Activated CD8-positive, alpha-beta memory T cell treated with anti-CD3 and anti-CD28 coated beads, Interleukin-2, amount 50 U/mL, for 48 hours (primary cell): ENCODE data around the gene ACP1.

Experiments used
- DNase-seq: peaks from one replicate; pipeline ENCODE4 v3.0.0-alpha.2; 2020

Gene ACP1

DNA sequence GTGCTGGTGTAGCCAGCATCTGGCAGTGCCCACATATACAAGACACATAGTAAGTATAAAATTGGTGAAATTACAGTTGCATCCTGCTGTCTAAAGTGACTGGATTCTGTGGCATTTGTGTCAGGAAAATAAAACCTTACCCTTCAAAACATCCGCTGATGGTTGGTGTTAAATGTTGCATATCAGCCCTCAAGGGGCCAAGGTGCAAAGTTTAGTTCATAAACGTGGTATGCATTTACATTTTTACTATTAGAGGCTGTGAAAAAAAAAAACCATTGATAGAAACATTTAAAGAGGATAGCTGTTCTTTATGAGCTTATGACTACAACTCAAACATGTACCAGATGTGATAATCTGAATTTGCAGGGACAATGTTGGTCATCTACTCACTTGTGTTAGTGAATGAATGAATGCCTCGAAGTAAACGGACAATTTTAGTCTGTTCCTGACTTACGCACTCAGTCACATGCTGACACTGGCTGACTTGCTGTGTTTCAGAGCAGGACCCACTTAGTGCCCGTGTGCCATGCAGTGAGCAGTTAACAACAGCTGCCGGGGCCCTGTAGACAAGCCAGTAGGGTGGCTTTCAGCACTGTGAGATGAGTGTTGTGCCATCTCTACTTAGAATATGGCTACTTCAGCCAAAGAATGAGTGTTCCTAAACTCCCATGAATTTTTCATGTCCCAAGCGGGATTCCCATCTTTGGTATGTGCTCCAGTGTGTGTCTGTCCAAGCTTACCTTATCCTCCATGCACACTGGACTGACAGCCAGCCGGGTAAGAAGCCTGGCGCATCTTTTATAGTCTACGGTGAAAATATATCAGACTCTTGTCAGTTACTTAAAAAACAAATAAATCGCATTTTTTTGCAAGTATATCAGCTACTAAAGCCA, 17.9 kb downstream of the ACP1 start:
- DNase-seq = no peak

DNA sequence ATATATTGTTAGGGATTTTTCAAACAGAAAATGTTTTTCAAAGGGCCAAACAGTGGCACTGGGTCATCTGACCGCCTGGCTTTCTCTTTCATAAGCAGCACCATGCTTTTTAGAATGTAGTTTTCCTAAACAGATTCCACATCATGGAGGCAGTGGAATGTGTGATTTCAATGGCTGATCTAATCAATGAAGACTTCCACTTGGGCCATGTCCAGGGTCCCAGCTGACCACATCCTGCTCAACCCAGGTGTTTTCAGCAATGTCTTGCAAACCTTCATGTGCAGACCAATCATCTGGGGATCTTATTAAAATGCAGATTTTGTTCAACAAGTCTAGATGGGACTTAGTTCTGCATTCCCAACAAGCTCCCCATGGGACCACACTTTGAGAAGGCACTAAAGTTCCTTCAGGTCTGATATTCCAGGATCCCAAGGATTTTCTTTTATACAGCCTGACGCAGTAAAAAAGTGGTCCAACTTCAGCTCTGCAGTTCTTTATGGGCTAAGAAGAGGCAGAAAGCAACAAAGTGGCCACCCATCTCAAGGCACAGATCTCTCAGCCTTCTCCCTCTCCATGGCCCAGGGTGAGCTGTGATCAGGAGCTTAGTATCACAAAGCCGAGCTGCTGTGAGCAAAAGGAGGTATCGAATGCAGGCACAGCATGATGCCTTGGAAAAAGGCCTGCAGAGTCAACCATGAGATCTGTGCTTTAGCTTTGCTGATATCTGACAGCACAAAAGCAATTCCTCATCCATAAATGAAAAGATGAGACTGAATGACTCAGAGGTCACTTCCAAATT, 19.4 kb downstream of the ACP1 start:
- DNase-seq = no peak

DNA sequence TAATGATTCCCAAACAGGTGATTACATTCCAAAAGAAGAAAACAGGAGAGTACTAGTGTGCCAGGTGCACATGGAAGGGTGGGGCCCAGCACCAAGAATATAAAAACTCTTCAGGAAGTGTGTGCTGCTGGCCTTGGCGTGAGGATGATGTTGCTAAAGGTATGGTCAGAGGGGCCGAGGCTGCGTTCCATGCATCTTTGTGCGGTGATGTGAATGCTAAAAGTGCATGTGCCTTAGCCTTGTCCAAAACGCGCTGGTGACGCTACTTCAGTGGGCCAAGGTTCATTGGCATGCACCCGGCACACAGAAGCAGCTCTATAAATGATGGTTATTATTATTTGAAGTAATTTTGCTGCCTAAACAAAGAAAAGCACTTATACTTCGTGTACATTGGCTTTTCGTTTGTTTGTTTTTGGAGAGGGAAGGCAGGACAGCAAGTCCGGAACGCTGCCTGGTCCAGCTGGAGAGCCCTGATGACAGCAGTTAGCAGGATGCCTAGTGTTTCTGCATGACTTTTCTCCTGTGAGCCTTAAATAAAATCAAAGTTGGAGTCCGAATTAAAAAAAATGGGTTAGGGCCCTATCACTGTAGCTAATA, 20.2 kb downstream of the ACP1 start:
- no peak for DNase-seq

DNA sequence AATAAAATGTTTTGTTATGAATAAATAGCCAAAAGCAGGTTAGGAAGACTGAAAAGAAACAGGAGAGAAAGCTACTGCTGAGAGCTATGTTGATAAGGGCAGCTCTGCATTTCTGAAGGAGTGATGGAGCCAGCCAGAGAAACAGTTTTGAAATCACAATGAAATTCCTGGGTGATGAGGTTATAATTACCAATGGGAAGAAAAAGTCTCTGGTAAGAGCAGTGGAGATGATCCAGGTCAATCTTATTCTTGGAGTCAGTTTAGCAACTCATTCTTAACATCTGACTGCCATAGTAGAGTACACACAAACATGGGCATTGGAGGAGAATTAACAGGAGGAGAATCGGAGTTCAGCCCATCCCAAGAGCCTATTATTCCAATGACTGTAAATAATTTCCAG, 20.8 kb downstream of the ACP1 start:
- no peak for DNase-seq

DNA sequence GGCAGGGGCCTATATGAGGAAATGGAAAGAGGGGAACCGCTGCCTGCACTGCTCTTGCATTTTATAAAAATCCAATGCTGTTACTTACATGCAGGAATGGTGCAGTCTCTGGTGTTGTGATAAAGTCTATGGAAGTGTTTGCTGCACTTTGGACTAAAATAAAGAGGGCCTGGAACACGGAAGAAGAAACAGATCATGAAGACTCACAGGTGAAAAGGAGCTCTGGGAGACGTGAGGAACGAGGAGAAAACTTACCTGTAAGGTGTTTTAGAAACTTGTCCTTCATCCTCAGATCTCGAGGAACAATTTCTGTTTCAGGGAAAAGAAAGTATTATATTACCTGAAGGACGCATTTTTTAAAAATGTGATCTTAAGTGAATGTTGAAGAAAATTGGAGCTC, 21.3 kb downstream of the ACP1 start:
- DNase-seq = no peak

DNA sequence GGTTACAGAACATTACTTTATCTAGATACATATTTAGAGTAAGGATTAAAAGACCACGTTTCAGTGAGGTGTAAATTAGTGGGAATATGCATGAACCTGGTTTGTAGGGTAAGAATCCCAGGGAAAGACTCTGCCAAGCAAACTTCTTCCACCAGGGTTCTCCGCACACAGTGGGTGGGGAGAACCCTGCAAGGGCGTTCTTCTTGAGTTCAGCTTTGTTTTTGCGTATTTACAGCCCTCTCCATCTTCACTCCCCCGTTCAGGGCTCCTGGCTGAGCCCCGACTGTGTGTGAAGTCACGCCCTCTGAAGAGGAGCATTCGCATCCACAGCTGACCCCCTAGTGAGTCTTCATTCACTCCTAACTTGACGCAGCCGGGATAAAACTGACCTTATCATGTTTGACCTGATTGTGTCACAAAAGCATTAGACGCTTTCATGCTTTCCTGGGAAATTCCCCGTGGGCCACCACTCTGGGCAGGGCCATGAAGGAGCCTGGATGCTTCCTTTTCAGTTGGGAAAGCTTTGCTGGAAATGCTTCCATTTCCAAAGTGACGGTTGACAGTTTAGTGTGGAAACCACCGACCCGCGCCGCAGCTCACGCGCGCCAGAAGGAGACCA, 22.1 kb downstream of the ACP1 start:
- no peak for DNase-seq

DNA sequence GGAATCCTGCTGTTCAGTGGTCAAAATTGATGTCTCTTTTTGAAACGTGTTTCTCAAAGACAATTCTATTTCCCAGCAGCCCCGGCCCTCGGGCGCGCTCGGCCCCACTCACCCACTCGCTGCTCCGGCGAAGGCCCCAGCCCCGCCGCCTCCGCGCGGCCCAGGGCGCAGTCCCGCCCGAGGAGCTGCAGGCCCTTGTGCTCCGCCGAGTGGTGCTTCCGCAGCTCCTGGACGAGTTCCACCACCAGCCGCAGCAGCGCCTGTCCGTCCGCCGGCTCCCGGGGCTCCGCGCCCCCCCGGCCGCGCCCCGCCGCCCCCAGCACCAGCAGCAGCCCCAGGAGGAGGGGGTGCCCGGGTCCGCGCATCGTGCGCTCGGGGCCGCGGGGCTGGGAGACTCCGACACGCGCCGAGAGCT, 22.7 kb downstream of the ACP1 start:
- DNase-seq = no peak

DNA sequence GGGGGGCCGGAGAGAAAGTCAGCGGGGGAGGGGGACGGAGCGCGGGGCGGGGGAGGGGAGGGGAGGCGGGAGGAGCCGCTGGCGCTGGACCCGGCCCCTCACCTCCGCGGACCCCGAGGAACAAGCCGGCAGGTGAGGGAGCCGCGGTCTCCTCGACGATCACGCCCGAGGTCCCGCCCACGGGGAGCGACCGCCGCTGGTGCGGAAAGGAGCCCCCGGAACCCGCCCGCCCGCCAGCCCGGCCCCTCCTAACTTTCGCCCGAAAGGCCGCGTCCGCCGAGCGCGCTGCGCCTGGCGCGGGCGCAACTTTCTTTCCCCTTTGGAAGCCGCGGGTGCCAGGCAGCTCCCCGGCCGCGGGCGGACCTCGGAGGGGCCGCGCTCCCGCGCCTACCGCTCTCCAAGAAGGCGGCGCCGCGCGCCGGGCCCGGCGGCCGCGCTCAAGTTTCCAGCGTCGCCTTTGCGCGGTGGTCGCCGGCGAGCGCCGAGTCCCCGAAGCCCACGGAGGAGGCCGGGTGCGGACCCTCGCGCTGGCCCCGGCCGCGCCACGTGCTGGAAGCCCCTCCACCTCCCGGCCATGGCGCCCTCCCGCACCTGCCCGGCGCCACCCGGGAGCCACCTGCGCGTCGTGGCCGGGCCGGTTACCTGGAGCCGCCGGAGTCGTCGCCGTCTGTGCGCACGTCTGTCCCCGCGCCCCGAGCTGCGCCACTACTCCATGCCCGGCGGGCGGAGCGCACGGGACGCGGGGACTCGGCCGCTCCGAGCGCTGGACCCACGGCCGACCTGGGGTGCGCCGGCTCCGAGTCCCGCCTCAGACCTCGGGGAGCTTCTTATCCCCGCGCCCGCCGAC, 23.4 kb downstream of the ACP1 start, which contains the start of gene ALKAL2:
TSS of gene ALKAL2 (minus strand) at position 181 of the 847 bp plus-strand sequence. CDS start 256 bp downstream, outside the sequence.
- peak; percentile 59 for DNase-seq

DNA sequence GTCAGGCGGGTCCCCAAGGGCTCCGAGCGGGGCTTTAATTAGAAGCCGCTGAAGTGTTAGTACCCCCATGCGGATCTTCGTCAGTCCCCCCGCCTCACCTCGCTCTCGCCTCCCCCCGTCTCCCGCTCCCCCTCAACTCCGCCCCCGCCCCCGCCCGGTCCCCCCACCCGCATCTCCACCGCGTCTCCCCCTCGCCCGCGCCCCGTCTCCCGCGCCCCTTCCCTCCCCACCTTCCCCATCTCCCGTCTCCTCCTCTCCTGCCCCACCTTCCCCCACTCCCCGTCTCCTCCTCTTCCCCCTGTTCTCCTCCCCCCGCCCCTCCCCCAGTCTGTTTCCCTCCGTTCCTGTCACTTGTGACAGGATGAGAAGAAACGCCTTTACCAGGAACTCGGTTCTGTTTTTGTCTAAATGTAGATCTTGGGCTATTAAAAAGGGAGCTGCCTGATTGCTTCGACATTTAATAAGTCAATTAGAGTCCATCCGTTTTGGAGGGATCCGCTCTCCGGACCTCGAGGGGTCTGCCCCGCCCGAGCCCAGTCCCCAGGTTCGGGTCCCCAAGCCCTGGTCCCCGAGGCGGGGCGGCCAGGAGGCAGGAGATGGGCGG, 24.1 kb downstream of the ACP1 start:
- no peak for DNase-seq

DNA sequence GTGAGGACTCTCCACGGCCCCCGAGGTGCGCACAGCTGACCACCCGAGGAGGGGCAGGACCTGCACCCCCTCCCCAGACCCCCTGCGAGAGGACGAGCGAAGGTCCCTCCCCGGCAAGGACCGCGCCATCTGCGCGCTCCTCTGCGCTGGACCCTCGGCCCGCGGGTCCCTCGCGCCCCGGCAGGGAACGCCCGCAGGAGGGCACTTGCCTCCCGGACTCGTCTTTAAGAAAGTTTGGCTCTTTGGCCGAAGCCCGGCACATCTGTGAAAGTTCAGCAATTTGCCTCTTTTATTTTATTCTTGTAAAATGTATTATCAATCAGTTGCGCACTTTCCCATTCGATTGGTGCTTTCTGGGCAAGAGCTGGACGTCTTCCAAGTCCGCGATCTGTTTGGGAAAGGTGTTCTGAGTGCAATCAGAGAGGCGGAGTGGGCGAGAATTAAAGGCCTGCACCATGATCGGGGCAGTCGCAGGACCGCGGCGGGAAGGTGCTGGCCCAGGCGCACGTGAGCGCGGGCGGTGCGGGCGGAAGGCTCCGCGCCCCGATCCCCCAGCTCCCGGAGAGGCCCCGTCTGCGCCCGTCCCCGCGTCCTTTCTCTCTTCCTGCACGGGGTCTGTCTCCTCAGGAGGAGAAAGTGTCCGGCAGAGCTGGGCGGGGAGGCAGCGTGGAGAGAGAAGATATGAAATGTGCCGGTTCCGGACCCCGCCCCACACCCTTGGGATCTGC, 24.8 kb downstream of the ACP1 start:
- DNase-seq = peak; percentile 58

DNA sequence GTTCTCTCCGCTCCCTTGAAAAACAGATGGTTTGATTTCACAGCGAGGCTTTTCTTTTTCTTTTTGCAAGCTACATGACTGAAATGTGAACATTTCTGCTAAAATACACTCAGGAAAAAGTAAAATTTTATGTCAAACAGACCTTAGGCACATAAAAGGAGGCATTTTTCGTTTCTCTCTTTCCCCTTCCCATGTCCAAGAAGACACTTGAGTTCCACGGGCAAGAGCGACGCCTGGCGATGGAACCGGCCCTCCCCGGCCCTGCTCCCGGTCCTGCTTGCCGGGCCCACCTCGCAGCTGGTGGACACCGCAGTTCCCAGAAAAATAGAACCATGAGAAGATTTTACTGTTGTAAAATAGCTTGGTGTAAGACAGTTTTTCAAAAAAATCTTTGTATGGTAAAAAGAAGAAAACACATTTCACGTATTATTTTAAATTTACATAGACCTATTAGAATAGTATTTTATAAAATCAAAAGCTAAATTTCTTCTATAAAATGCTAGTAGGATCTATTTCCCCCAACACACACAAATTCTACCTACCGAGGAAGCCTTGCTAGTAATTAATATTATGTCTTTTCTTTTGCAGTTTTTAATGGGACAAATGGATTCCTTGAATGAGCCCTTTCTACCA, 25.5 kb downstream of the ACP1 start:
- DNase-seq = peak; percentile 69

DNA sequence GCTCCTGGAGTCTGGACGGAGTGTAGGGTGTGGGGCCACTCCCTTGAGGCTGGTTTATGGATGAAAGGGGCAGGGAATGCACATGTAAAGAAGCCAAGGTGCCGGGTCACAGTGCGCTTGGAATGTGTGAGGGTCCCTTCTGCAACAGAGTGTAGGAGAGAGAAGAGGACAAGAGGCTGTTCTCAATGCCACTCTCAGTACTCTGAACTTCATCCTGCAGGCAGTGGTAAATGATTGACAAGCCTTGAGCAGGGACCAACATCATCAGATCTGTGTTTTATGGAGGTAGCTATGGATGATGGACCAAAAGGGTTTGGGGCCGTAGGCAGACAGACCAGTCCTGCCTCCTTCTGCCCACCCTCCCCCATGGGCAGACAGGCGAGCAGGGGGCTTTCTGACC, 30.3 kb downstream of the ACP1 start:
- no peak for DNase-seq

DNA sequence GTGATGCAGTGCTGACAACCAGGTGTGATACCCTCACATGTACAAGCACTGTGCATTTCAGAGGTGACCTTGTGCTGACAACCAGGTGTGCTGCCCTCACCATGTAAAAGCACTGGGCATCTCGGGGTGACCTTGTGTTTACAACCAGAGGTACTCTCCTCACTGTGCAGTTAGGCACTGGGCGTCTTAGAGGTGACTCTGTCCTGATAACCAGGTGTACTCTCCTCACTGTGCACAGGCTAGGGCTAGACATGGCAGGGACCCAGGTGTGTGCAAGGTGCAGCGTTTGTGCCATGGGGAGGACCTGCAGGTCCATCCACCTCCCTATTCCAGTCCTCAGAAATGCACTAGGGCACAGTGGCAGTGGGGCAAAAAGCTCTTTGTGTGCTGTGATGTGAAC, 31.6 kb downstream of the ACP1 start:
- no peak for DNase-seq

DNA sequence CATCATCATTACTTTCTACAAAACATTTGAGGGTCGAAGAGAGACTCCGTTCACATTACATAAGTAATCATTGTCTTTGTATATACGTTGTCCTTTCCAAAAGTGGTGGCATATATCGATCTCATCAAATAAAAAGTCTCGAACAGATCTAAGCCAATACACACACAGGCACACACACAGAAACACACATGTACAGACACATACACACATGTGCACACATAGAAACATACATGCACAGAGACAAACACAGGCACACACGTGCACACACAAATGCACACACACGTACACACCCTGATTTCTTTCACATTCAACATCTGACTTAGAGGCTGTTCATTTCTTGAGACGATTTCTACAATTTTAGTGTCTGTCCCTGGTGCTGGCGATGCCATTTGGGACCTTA, 40.6 kb downstream of the ACP1 start:
- DNase-seq = no peak

DNA sequence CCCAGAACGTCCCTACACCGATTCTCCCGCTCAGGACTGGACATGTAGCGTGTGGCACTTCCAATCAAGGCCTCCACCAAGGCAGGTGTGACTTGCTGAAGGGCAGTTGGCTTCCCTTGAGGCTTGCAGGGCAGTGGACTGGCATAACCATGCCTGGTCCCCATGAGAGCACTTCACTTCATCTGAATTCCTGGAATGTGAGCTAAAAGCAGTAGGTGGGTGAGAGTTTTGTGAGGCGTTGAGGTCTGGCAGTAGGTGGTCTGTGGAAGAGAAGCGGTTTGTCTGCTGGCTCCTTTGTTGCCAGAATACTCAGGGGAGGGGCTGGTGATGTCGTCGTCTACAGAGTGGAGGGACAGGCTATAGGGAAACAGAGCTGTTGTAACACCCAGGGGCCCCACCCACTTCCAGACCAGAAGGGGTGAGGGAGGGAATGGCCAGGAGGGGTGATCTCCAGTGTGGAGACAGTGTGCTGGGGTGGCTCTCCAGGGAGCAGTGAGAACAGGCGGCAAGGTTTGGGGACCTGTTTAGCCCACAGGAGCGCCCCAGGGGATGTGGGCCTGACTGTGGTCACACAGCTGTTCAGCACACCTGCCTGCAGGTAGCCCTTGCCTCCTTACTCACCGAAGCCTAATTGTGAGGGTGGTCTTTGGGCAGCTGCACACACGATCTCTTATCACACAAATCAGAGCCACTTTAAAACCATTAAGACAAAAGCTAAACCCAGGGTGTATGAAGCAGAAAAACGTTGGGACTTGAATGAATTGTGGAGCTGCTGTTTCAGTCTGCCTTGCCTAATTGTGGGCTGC, 44.6 kb downstream of the ACP1 start:
- DNase-seq = no peak

DNA sequence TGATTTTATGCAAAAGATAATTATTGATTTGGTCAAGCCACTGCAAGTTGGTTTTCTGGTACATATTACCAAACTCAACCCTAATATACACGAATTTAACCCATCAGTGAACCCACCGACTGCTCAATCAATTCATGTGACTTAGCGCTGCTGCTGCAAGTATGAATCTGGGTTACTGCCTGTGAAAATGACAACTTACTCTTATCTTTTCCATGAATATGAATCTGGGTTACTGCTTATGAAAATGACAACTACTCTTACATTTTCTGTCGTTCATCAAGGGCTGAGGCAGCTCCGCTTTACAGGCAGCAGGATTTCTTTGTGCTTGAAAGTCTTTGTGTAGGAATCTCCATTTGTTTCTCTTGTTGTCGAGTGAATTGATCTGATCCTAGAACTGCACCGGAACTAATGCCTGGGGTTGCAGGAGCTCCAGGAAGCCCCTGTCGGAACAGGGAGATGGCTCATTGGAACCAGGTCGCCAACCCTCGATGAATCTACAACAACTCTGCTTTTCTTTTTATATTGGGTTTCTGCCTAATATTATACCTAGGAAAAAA, 45.3 kb downstream of the ACP1 start:
- DNase-seq = no peak

DNA sequence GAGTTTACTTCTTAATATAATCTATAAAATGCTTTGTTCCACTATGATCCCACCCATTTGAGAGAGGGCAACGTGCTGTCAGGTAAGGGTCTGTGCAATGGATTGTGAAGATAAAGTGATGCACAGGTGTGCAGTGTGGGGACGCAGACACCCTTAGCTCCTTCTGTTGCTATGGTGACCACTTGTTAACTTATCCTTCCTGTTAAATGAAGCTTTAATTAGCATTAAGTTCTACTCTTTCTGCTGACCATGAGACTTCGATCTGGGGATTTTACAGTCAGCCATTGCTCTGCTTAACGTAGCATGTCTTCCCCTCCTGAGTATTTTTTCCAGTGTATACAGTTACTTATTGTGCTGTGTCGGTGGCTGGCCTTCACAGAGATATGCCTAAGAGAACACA, 46.2 kb downstream of the ACP1 start:
- no peak for DNase-seq

DNA sequence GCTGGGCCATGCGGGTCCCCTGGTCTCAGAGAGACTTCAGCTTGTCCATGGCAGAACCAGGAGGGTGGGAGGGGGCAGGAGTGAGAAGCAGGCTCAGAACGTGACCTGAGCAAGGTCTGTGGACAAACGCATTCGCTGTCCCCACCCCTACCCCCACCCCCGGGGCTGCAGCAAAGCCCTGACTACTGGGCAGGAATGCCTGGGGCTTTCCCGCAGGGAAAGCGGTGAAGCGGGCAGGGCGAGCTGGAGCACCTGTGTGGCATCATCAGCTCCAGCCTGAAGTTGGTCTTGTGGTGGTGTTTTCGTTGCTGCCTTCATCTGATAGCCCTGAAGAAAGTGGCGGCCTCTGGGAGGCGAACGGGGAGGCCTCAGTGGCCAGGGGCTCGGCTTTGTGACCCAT, 49.2 kb downstream of the ACP1 start:
- DNase-seq = no peak
